GM23248 (cell line): Measurements from ENCODE around the gene TMX1.

Source experiments
- EZH2 ChIP-seq: fragments of 200-600 bp; sonication (generic); IDR thresholded peaks from 2 replicates; pipeline ENCODE4 v1.6.1; 2018; ENCODE audit warnings: antibody characterized with exemption, mild to moderate bottlenecking; ENCODE audit not compliant: insufficient read depth, poor library complexity, severe bottlenecking
- EZH2phosphoT487 ChIP-seq: fragments of 200-600 bp; sonication (generic); IDR thresholded peaks from 2 replicates; pipeline ENCODE4 v1.6.1; 2018; ENCODE audit warnings: antibody characterized with exemption, moderate library complexity, mild to moderate bottlenecking, low read depth; ENCODE audit not compliant: insufficient read depth

DNA sequence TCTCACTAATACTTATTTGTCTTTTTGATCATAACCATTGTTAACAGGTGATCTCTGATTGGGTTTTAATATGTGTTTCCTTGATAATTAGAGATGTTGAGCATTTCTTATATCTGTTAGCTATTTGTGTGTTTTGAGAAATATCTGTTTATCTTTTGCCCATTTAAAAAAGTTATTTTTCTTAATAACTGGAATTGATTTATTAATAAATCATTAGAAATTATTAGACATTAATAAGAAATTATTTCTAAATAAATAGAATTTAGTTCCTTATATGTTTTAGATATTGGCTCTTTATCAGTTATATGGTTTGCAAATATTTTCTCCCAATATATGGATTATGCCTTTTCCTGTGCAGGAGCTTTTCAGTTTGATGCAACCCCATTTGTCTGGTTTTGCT is 18.7 kb downstream of the TMX1 start:
- TF ChIP-seq EZH2 (no peak), EZH2phosphoT487 (no peak)
